ENCODE data around the gene ZNF513.

DNA sequence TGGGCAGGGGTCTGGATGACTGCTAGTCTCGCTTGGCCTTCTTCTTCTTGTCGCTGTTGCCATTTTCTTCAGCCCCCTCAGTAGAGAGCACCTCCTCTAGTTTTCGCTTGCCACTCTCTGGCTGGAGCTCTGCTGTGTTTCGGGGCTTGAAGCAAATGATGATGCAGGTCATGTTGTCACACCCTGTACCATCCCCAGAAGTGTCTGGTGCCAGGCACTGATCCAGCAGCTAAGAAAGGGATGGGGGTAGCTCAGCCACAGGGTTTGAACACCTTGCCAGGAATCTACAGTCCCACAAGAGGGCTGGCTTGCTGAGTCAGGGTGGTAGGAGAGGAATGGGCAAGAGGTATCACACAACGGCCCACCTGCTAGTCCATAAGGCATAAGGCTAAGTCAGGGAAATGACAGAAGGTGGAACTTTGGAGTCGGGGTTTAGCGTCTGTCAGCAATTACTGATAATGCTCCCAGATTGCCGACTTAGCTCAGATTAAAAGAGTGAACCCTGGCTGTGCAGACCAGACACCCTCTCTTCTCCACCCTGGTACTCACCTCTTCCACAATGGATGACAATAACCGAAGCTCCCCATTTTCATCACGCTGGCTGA lies 1.1 kb upstream of the ZNF513 start:
- no peak for TF ChIP-seq CTCF (IDR thresholded peaks at IDR 0.05; ENCODE audit: low read depth, low read length, poor library complexity, severe bottlenecking)
- no peak for TF ChIP-seq EZH2phosphoT487 (IDR thresholded peaks at IDR 0.05; ENCODE audit: borderline replicate concordance, low read length)
